Suprapubic skin (tissue), 4 donors: Measurements from ENCODE around the gene PLOD3. TPM values are rescaled to one million over a fixed set of nuclear protein-coding genes. Genes with fewer than 3 reads are reported as not detected.
A peak's percentile ranks its signal among the peaks of the same experiment; 100 is the strongest.

Source experiments
- DNase-seq, 2 donors: peaks; one replicate each; pipeline ENCODE4 v3.0.0-alpha.2; 2019; ENCODE audit warnings: low spot score in 2 of 2
- H3K27ac ChIP-seq: fragments of 200-600 bp; sonication (generic); one replicate; pipeline ENCODE4 v1.5.1; 2019
- H3K27me3 ChIP-seq: fragments of 200-600 bp; sonication (generic); one replicate; pipeline ENCODE4 v1.5.1; 2019
- H3K36me3 ChIP-seq: fragments of 200-600 bp; sonication (generic); one replicate; pipeline ENCODE4 v1.5.1; 2019
- H3K4me1 ChIP-seq: fragments of 200-600 bp; sonication (generic); one replicate; pipeline ENCODE4 v1.5.1; 2019
- H3K4me3 ChIP-seq: fragments of 200-600 bp; sonication (generic); one replicate; pipeline ENCODE4 v1.5.1; 2019; ENCODE audit warnings: mild to moderate bottlenecking
- H3K9me3 ChIP-seq: fragments of 200-600 bp; sonication (generic); one replicate; pipeline ENCODE4 v1.5.1; 2019
- CTCF ChIP-seq, 2 donors: fragments of 200-600 bp in 1 of 2; fragments of 450-650 bp in 1 of 2; sonication (generic) in 1 of 2; IDR thresholded peaks; one replicate each; pipeline ENCODE4 v1.5.1; 2016 to 2019; ENCODE audit warnings: antibody characterized with exemption in 2 of 2, mild to moderate bottlenecking in 1 of 2, moderate library complexity in 1 of 2
- EP300 ChIP-seq: sonication (generic); formaldehyde crosslinking; IDR thresholded peaks from one replicate; pipeline ENCODE4 v1.6.1; 2017; ENCODE audit warnings: antibody characterized with exemption
- POLR2A ChIP-seq, 2 donors: fragments of 450-650 bp; IDR thresholded peaks; one replicate each; pipeline ENCODE4 v1.6.1; 2017; ENCODE audit warnings: antibody characterized with exemption in 2 of 2, mild to moderate bottlenecking in 2 of 2, moderate library complexity in 2 of 2
- POLR2AphosphoS5 ChIP-seq, 3 donors: sonication (generic); formaldehyde crosslinking; IDR thresholded peaks; one replicate each; pipeline ENCODE4 v1.6.1; 2017; ENCODE audit warnings: antibody characterized with exemption in 3 of 3
- WGBS: methylation state at CpG from one replicate; pipeline ENCODE4 v1.1.5; 2018; 5-methylcytosine and 5-hydroxymethylcytosine counted together
- total RNA-seq, 4 donors: library from RNA; depleted of rRNA; stranded (reverse); fragments of >200 nt; gene quantifications; one replicate each; pipeline ENCODE4 v1.1.0, GENCODE V29; 2016

Gene PLOD3
- total RNA-seq, 4 donors from 2014 or later, result 15.7 to 30.4 (median 22.7) TPM

GRCh38 chr7:101241015-101241363, 23.6 kb upstream of the PLOD3 start:
- no peak for DNase-seq
- no peak for TF ChIP-seq POLR2AphosphoS5 (IDR thresholded peaks at IDR 0.05)
- Histone ChIP-seq H3K36me3 (peaks cover 39% of the 10 kb centered on the region), H3K27ac (peak overlapping the region; percentile 18), H3K27me3 (no peaks in the 10 kb centered on the region), H3K4me3 (no peak overlapping the region), H3K4me1 (peaks cover 61% of the 10 kb centered on the region), H3K9me3 (no peaks in the 10 kb centered on the region)
- 71% methylated on average over 10 of the region's 12 CpGs for WGBS

- WGBS, result 91% methylated on average over 32 of the region's 32 CpGs
- no peak for DNase-seq
- Histone ChIP-seq H3K27me3 (no peaks in the 10 kb centered on the region), H3K9me3 (no peaks in the 10 kb centered on the region), H3K4me3 (no peak overlapping the region), H3K4me1 (peaks cover 56% of the 10 kb centered on the region), H3K36me3 (peaks cover 44% of the 10 kb centered on the region), H3K27ac (peak overlapping the region; percentile 18)
- TF ChIP-seq EP300 (no peak), POLR2A (IDR thresholded peaks at IDR 0.05) (no peak), POLR2AphosphoS5 (IDR thresholded peaks at IDR 0.05) (no peak), CTCF (IDR thresholded peaks at IDR 0.05) (no peak)
These were observed 23.0 kb upstream of the PLOD3 start for GRCh38 chr7:101240226-101241014.

- WGBS, result 91% methylated on average over 9 of the region's 9 CpGs
- no peaks in the 10 kb centered on the region for H3K27me3 ChIP-seq
- no peak for DNase-seq
- peak overlapping the region; percentile 11 for H3K27ac ChIP-seq
- no peaks in the 10 kb centered on the region for H3K9me3 ChIP-seq
- no peak for TF ChIP-seq EP300
- no peak for TF ChIP-seq POLR2AphosphoS5 (IDR thresholded peaks at IDR 0.05)
- no peak for TF ChIP-seq CTCF (IDR thresholded peaks at IDR 0.05)
- TF ChIP-seq POLR2A (IDR thresholded peaks at IDR 0.05), result no peak
- H3K4me3 ChIP-seq, result no peak overlapping the region
- H3K36me3 ChIP-seq, result peaks cover 44% of the 10 kb centered on the region
- H3K4me1 ChIP-seq, result peaks cover 51% of the 10 kb centered on the region
These were observed 22.5 kb upstream of the PLOD3 start for GRCh38 chr7:101239951-101240220.

- Histone ChIP-seq H3K4me3 (no peak overlapping the region), H3K27ac (peak overlapping the region; percentile 83), H3K4me1 (peaks cover 50% of the 10 kb centered on the region), H3K27me3 (no peaks in the 10 kb centered on the region), H3K9me3 (no peaks in the 10 kb centered on the region), H3K36me3 (peaks cover 44% of the 10 kb centered on the region)
- 70% methylated on average over 23 of the region's 27 CpGs for WGBS
- TF ChIP-seq POLR2AphosphoS5 (IDR thresholded peaks at IDR 0.05) (no peak), CTCF (IDR thresholded peaks at IDR 0.05) (no peak), POLR2A (IDR thresholded peaks at IDR 0.05) (no peak), EP300 (no peak)
- no peak for DNase-seq
These were observed 22.0 kb upstream of the PLOD3 start for GRCh38 chr7:101239191-101239950.

GRCh38 chr7:101238226-101239182, 21.1 kb upstream of the PLOD3 start:
- WGBS, result 77% methylated on average over 10 of the region's 28 CpGs

More at GRCh38 chr7:101238226-101239182, 21.1 kb upstream of the PLOD3 start:
- no peak for DNase-seq
- peak overlapping the region; percentile 35 for H3K4me3 ChIP-seq
- H3K4me1 ChIP-seq, result peaks cover 42% of the 10 kb centered on the region
- H3K36me3 ChIP-seq, result peaks cover 44% of the 10 kb centered on the region
- peak overlapping the region; percentile 83 for H3K27ac ChIP-seq
- no peaks in the 10 kb centered on the region for H3K27me3 ChIP-seq
- H3K9me3 ChIP-seq, result no peaks in the 10 kb centered on the region
- TF ChIP-seq EP300 (no peak), POLR2A (IDR thresholded peaks at IDR 0.05) (no peak), POLR2AphosphoS5 (IDR thresholded peaks at IDR 0.05) (no peak), CTCF (IDR thresholded peaks at IDR 0.05) (no peak)
